OCI-LY1 (cell line): ENCODE measurements around the gene SLC37A4.

Source experiments
- H2AFZ ChIP-seq: fragments of 200-600 bp; sonication (generic), shearing (Covaris generic); 2 replicates; pipeline ENCODE4 v1.6.0; 2014; ENCODE audit warnings: antibody characterized with exemption, mild to moderate bottlenecking, low read length
- H3F3A ChIP-seq: fragments of 200-600 bp; sonication (generic), shearing (Covaris generic); 2 replicates; pipeline ENCODE4 v1.6.0; 2014; ENCODE audit warnings: mild to moderate bottlenecking, antibody characterized with exemption, low read length, moderate library complexity; ENCODE audit not compliant: insufficient read depth
- H3K27ac ChIP-seq: fragments of 200-600 bp; sonication (generic); 2 replicates; pipeline ENCODE4 v1.5.1; 2014; ENCODE audit warnings: low read length, mixed run types, mild to moderate bottlenecking, low read depth; ENCODE audit not compliant: poor library complexity, severe bottlenecking
- H3K27me3 ChIP-seq: fragments of 200-600 bp; sonication (generic); 2 replicates; pipeline ENCODE4 v1.6.0; 2014; ENCODE audit warnings: antibody characterized with exemption, mild to moderate bottlenecking, low read length, moderate library complexity; ENCODE audit not compliant: insufficient read depth
- H3K36me3 ChIP-seq: fragments of 200-600 bp; sonication (generic); 2 replicates; pipeline ENCODE4 v1.6.1; 2014; ENCODE audit warnings: mild to moderate bottlenecking, antibody characterized with exemption, low read length, moderate library complexity, mixed read lengths; ENCODE audit not compliant: insufficient read depth
- H3K4me1 ChIP-seq: fragments of 200-600 bp; sonication (generic); 2 replicates; pipeline ENCODE4 v1.5.1; 2014; ENCODE audit warnings: mild to moderate bottlenecking, low read length, moderate library complexity; ENCODE audit not compliant: insufficient read depth, severe bottlenecking
- H3K4me2 ChIP-seq: fragments of 200-600 bp; sonication (generic), shearing (Covaris generic); 2 replicates; pipeline ENCODE4 v1.6.1; 2014; ENCODE audit warnings: low read length
- H3K4me3 ChIP-seq: fragments of 200-600 bp; sonication (generic); 2 replicates; pipeline ENCODE4 v1.5.1; 2014; ENCODE audit warnings: low read length, low read depth, mild to moderate bottlenecking, mixed read lengths; ENCODE audit not compliant: poor library complexity, severe bottlenecking
- H3K79me2 ChIP-seq: fragments of 200-600 bp; shearing (Covaris generic); 2 replicates; pipeline ENCODE4 v1.6.1; 2016; ENCODE audit warnings: mixed run types, low read length, mixed read lengths; ENCODE audit not compliant: insufficient read depth
- H3K9ac ChIP-seq: fragments of 200-600 bp; sonication (generic), shearing (Covaris generic); 2 replicates; pipeline ENCODE4 v1.6.1; 2014; ENCODE audit warnings: mild to moderate bottlenecking, low read length, mixed read lengths
- H3K9me2 ChIP-seq: fragments of 200-600 bp; sonication (generic), shearing (Covaris generic); 2 replicates; pipeline ENCODE4 v1.6.1; 2014; ENCODE audit warnings: low read depth, mild to moderate bottlenecking, low read length, mixed read lengths
- H3K9me3 ChIP-seq: fragments of 200-600 bp; shearing (Covaris generic); 2 replicates; pipeline ENCODE4 v1.6.1; 2014; ENCODE audit warnings: low read length, mixed read lengths
- H4K20me1 ChIP-seq: fragments of 200-600 bp; sonication (generic), shearing (Covaris generic); 2 replicates; pipeline ENCODE4 v1.6.0; 2016; ENCODE audit warnings: mild to moderate bottlenecking, low read length; ENCODE audit not compliant: insufficient read depth
- CTCF ChIP-seq: fragments of 200-600 bp; sonication (generic), shearing (Covaris generic); IDR thresholded peaks from 2 replicates; pipeline ENCODE4 v1.5.1; 2017; ENCODE audit warnings: mild to moderate bottlenecking, antibody characterized with exemption, low read length, moderate library complexity, mixed read lengths
- EZH2 ChIP-seq: fragments of 200-600 bp; sonication (generic), shearing (Covaris generic); IDR thresholded peaks from 2 replicates; pipeline ENCODE4 v1.8.0; 2017; ENCODE audit warnings: borderline replicate concordance, mixed run types, mild to moderate bottlenecking, antibody characterized with exemption, low read length, moderate library complexity, mixed read lengths

SLC37A4 gene

DNA sequence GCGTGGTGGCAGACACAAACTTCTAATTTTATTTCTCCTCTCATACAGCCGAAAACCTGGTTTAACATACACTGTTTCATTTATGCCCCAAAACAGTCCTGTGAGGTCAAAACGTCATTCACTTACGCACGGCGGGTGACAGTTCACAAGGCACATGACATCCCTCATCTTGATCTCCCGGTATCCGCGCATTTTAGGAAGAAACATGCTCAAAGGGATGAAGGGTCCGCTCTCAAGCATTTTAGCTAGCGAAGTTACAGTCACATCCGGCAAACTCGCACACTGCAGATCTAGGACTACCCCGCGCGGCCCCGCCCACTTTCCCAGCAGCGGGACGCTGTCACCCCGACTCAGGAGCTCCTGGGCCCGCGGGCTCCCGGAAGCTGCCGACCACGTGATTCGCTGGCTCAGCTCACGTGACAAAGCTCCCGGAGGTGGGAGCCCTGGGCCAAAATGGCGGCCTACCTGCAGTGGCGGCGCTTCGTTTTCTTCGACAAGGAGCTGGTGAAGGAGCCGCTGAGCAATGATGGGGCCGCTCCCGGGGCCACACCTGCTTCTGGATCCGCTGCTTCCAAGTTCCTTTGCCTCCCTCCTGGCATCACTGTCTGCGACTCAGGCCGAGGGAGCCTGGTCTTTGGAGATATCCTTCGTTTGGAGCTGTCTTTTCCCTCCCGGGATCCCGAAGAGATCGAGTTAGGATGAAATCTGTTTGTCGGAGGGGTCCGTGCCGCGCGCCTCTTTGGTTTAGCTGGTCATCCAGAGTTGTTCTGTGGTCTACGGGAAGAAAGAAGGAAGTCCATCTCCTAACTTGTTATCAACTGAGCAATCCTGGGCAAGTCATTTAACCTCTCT lies 36.9 kb upstream of the SLC37A4 start, which contains the start of gene VPS11:
Gene VPS11 (plus strand): TSS at position 448 of the 852 bp plus-strand sequence. CDS start 6 bp downstream, at position 454.
- H3K4me1 ChIP-seq, result peaks cover 39% of the 10 kb centered on the region
- peaks cover 12% of the 10 kb centered on the region for H3K36me3 ChIP-seq
- no peaks in the 10 kb centered on the region for H3K9me2 ChIP-seq
- H3K9ac ChIP-seq, result peak within 1 kb of the TSS; percentile 100
- peak within 1 kb of the TSS; percentile 88; the same call in 1 of the 2 replicates for H2AFZ ChIP-seq
- H3K27me3 ChIP-seq, result no peaks in the 10 kb centered on the region
- peak within 1 kb of the TSS; percentile 99 for H3K4me2 ChIP-seq
- peak within 1 kb of the TSS; percentile 100 for H3K4me3 ChIP-seq
- peaks cover 6% of the 10 kb centered on the region; the same call in 1 of the 2 replicates for H3K79me2 ChIP-seq
- H4K20me1 ChIP-seq, result no peaks in the 10 kb centered on the region
- no peaks in the 10 kb centered on the region for H3F3A ChIP-seq
- TF ChIP-seq EZH2, result no peak
- TF ChIP-seq CTCF, result no peak
- H3K27ac ChIP-seq, result peak within 1 kb of the TSS; percentile 50
- no peaks in the 10 kb centered on the region for H3K9me3 ChIP-seq

- peaks cover 39% of the 10 kb centered on the region for H3K4me1 ChIP-seq
- H3K27me3 ChIP-seq, result no peaks in the 10 kb centered on the region
- H3K4me2 ChIP-seq, result no peak overlapping the region
- H3K9me3 ChIP-seq, result no peaks in the 10 kb centered on the region
- H3K27ac ChIP-seq, result no peak overlapping the region
- H3K36me3 ChIP-seq, result peaks cover 3% of the 10 kb centered on the region; the same call in 1 of the 2 replicates
- H3K9ac ChIP-seq, result no peak overlapping the region
- H4K20me1 ChIP-seq, result no peaks in the 10 kb centered on the region
- H3K9me2 ChIP-seq, result no peaks in the 10 kb centered on the region
- H2AFZ ChIP-seq, result no peak overlapping the region
- TF ChIP-seq EZH2 (no peak), CTCF (peak; percentile 58)
- no peak overlapping the region for H3K4me3 ChIP-seq
- no peaks in the 10 kb centered on the region for H3F3A ChIP-seq
- H3K79me2 ChIP-seq, result peaks cover 6% of the 10 kb centered on the region; the same call in 1 of the 2 replicates
These were observed 34.7 kb upstream of the SLC37A4 start for GRCh38 chr11:119065369-119065768.

GRCh38 chr11:119062779-119063178 lies 32.1 kb upstream of the SLC37A4 start:
- Histone ChIP-seq H3K4me1 (peaks cover 28% of the 10 kb centered on the region), H3K27me3 (no peaks in the 10 kb centered on the region), H3F3A (no peaks in the 10 kb centered on the region), H3K9ac (no peak overlapping the region), H3K9me3 (no peaks in the 10 kb centered on the region), H4K20me1 (no peaks in the 10 kb centered on the region), H3K4me2 (no peak overlapping the region), H3K27ac (no peak overlapping the region), H3K4me3 (no peak overlapping the region), H3K36me3 (no peaks in the 10 kb centered on the region), H3K9me2 (no peaks in the 10 kb centered on the region), H3K79me2 (peaks cover under 1% of the 10 kb centered on the region; the same call in 1 of the 2 replicates), H2AFZ (no peak overlapping the region)
- TF ChIP-seq CTCF (no peak), EZH2 (no peak)
